ENCODE results near the gene METTL16. TPM values are rescaled to one million over a fixed set of nuclear protein-coding genes. Genes with fewer than 3 reads are reported as not detected.

The METTL16 gene
- polyA plus RNA-seq, 1 donor (not counting 4 experiments of a cell fraction or from before 2014, with no cell fraction given), result 16.6 TPM

DNA sequence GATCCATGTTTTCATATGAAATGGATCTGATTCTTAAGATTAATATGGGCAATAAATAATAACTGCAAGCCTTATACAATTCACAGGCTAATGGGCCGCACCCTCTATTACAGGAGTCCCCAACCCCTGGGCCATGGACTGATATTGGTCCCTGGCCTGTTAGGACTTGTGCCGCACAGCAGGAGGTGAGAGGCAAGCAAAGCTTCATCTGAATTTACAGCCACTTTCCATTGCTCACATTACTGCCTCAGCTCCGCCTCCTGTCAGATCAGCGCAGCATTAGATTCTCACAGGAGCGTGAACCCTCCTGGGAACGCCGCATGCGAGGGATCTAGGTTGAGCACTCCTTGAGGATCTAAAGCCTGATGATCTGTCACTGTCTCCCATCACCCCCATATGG is 26.8 kb downstream of the METTL16 start:
- Histone ChIP-seq H3K4me2 (ENCODE audit: control insufficient read depth, extremely low read depth, insufficient read depth, low read depth, low read length) (peak overlapping the region; percentile 85), H3K4me3 (ENCODE audit: control insufficient read depth in 2 of 3, extremely low read depth in 1 of 3, insufficient read depth in 2 of 3, low read depth in 1 of 3, low read length in 3 of 3) (peak overlapping the region; percentile 6 to 71 (median 24)), H3K27ac (ENCODE audit: control insufficient read depth, insufficient read depth, low read length) (peak overlapping the region; percentile 65), H3K9me1 (ENCODE audit: control insufficient read depth, extremely low read depth, insufficient read depth, low read length) (no peaks in the 10 kb centered on the region), H3K79me2 (ENCODE audit: control insufficient read depth, insufficient read depth, low read length) (peaks cover 31% of the 10 kb centered on the region), H3K4me1 (ENCODE audit: control insufficient read depth, extremely low read depth, insufficient read depth, low read length) (peaks cover 20% of the 10 kb centered on the region), H3K9ac (ENCODE audit: control insufficient read depth, extremely low read depth, insufficient read depth, low read length) (peak overlapping the region; percentile 71), H2AFZ (ENCODE audit: control insufficient read depth, low read length) (peak overlapping the region; percentile 45), H4K20me1 (ENCODE audit: control insufficient read depth, extremely low read depth, insufficient read depth, low read length) (no peaks in the 10 kb centered on the region), H3K36me3 (ENCODE audit: control insufficient read depth in 2 of 2, extremely low read depth in 1 of 2, insufficient read depth in 2 of 2, low read length in 2 of 2) (no peaks in the 10 kb centered on the region), H3K27me3 (ENCODE audit: control insufficient read depth, extremely low read depth, insufficient read depth, low read length) (no peaks in the 10 kb centered on the region), H3K9me3 (ENCODE audit: control insufficient read depth, low read depth, low read length) (no peaks in the 10 kb centered on the region)
- TF ChIP-seq CTCF (optimal IDR thresholded peaks at IDR 0.05 in 1 of 3, IDR thresholded peaks at IDR 0.05 in 1 of 3, conservative IDR thresholded peaks at IDR 0.05 in 1 of 3; ENCODE audit: extremely low read depth in 1 of 3, insufficient read depth in 2 of 3, low read length in 3 of 3) (no peak), EZH2 (IDR thresholded peaks at IDR 0.05; ENCODE audit: low read length) (no peak)
- DNase-seq (ENCODE audit: low read depth, low spot score) (peak; percentile 41), FAIRE-seq (peak; percentile 95)
- dilution Hi-C loops (cut with MboI; ENCODE audit: extremely low pct_ligation_motif_present, low sequenced_read_pairs), result loop anchor here (25.0 kb wide), 1 partner anchor 127 kb away; no protein-coding TSS in a partner anchor

GRCh38 chr17:2483084-2483483 is 28.6 kb downstream of the METTL16 start:
- Histone ChIP-seq H3K9me3 (ENCODE audit: control insufficient read depth, low read depth, low read length) (no peaks in the 10 kb centered on the region), H3K27me3 (ENCODE audit: control insufficient read depth, extremely low read depth, insufficient read depth, low read length) (no peaks in the 10 kb centered on the region), H4K20me1 (ENCODE audit: control insufficient read depth, extremely low read depth, insufficient read depth, low read length) (no peaks in the 10 kb centered on the region), H3K4me1 (ENCODE audit: control insufficient read depth, extremely low read depth, insufficient read depth, low read length) (peaks cover 20% of the 10 kb centered on the region), H3K4me3 (ENCODE audit: control insufficient read depth in 2 of 3, extremely low read depth in 1 of 3, insufficient read depth in 2 of 3, low read depth in 1 of 3, low read length in 3 of 3) (no peak overlapping the region), H3K36me3 (ENCODE audit: control insufficient read depth in 2 of 2, extremely low read depth in 1 of 2, insufficient read depth in 2 of 2, low read length in 2 of 2) (peaks cover 0 to 2% of the 10 kb centered on the region in 2 experiments), H3K79me2 (ENCODE audit: control insufficient read depth, insufficient read depth, low read length) (peaks cover 28% of the 10 kb centered on the region), H3K27ac (ENCODE audit: control insufficient read depth, insufficient read depth, low read length) (no peak overlapping the region), H3K4me2 (ENCODE audit: control insufficient read depth, extremely low read depth, insufficient read depth, low read depth, low read length) (no peak overlapping the region), H3K9ac (ENCODE audit: control insufficient read depth, extremely low read depth, insufficient read depth, low read length) (no peak overlapping the region), H2AFZ (ENCODE audit: control insufficient read depth, low read length) (no peak overlapping the region), H3K9me1 (ENCODE audit: control insufficient read depth, extremely low read depth, insufficient read depth, low read length) (no peaks in the 10 kb centered on the region)
- FAIRE-seq (no peak), DNase-seq (ENCODE audit: low read depth, low spot score) (no peak)
- dilution Hi-C loops (cut with MboI; ENCODE audit: extremely low pct_ligation_motif_present, low sequenced_read_pairs), result loop anchor here (25.0 kb wide), 1 partner anchor 129 kb away; no protein-coding TSS in a partner anchor
- TF ChIP-seq EZH2 (IDR thresholded peaks at IDR 0.05; ENCODE audit: low read length), result no peak
- TF ChIP-seq CTCF (optimal IDR thresholded peaks at IDR 0.05 in 1 of 3, IDR thresholded peaks at IDR 0.05 in 1 of 3, conservative IDR thresholded peaks at IDR 0.05 in 1 of 3; ENCODE audit: extremely low read depth in 1 of 3, insufficient read depth in 2 of 3, low read length in 3 of 3), result no peak
